IMR-90 (cell line): Measurements from ENCODE around the gene GRIA3. TPM values are rescaled to one million over a fixed set of nuclear protein-coding genes. Genes with fewer than 3 reads are reported as not detected.

Experiments used
- ATAC-seq: fragments of 200-7000 bp; cut with Tn5 transposase; 2 replicates; pipeline ENCODE4 v1.9.1; 2020; ENCODE audit warnings: low read depth, mild to moderate bottlenecking, moderate library complexity
- BruUV-seq: library from RNA; stranded (reverse); fragments of 400-500 nt; replicated peaks from 2 replicates; lab custom pipeline; 2021; lab: Mats Ljungman, UMichigan
- CTCF ChIA-PET: fragments of 300-600 bp; formaldehyde crosslinking; extraction: SDS; loops from one replicate; lab custom pipeline; 2021; ENCODE audit warnings: antibody characterized with exemption; lab: Yijun Ruan, JAX
- POLR2A ChIA-PET: fragments of 300-600 bp; sonication (Branson Sonifier 250); formaldehyde crosslinking; loops from one replicate; lab custom pipeline; 2022; ENCODE audit warnings: antibody characterized with exemption; ENCODE audit not compliant: unreplicated experiment; lab: Charles Lee
- DNase-seq: peaks from one replicate; pipeline ENCODE4 v3.0.0; 2013
- H2AFZ ChIP-seq: replicated peaks from 2 replicates; pipeline ENCODE3; 2013; ENCODE audit warnings: low read length, mild to moderate bottlenecking; ENCODE audit not compliant: poor library complexity
- H2AK5ac ChIP-seq: 2 replicates; pipeline ENCODE4 v1.6.1; 2013; ENCODE audit warnings: low read depth, low read length, inconsistent platforms
- H2AK9ac ChIP-seq: replicated peaks from 2 replicates; pipeline ENCODE3; 2013; ENCODE audit warnings: mild to moderate bottlenecking, low read depth, low read length, moderate library complexity; ENCODE audit not compliant: poor library complexity
- H2BK120ac ChIP-seq: 2 replicates; pipeline ENCODE4 v1.6.1; 2013; ENCODE audit warnings: low read depth, low read length, inconsistent platforms
- H2BK15ac ChIP-seq: 3 replicates; pipeline ENCODE4 v1.6.1; 2013; ENCODE audit warnings: low read depth, low read length, inconsistent platforms
- H2BK20ac ChIP-seq: 2 replicates; pipeline ENCODE4 v1.6.1; 2013; ENCODE audit warnings: low read depth, mild to moderate bottlenecking, inconsistent platforms, low read length, moderate library complexity
- H2BK5ac ChIP-seq: 2 replicates; pipeline ENCODE4 v1.6.1; 2013; ENCODE audit warnings: mild to moderate bottlenecking, low read depth, low read length, inconsistent platforms; ENCODE audit not compliant: poor library complexity, severe bottlenecking
- H3K14ac ChIP-seq: replicated peaks from 2 replicates; pipeline ENCODE4 v1.6.1; 2013; ENCODE audit warnings: low read depth, low read length, inconsistent platforms
- H3K18ac ChIP-seq: 2 replicates; pipeline ENCODE4 v1.6.1; 2013; ENCODE audit warnings: low read depth, low read length, control low read depth
- H3K23ac ChIP-seq: 2 replicates; pipeline ENCODE4 v1.6.1; 2013; ENCODE audit warnings: low read depth, low read length, inconsistent platforms
- H3K27ac ChIP-seq: 2 replicates; pipeline ENCODE4 v1.5.1; 2013; ENCODE audit warnings: mild to moderate bottlenecking, control low read depth, low read length; ENCODE audit not compliant: insufficient read depth
- H3K27me3 ChIP-seq: 2 replicates; pipeline ENCODE4 v1.6.1; 2013; ENCODE audit warnings: low read length; ENCODE audit not compliant: control insufficient read depth, insufficient read depth
- H3K36me3 ChIP-seq: 2 replicates; pipeline ENCODE4 v1.6.1; 2013; ENCODE audit warnings: low read length, mixed read lengths; ENCODE audit not compliant: control insufficient read depth, insufficient read depth
- H3K4ac ChIP-seq: 2 replicates; pipeline ENCODE4 v1.6.1; 2013; ENCODE audit warnings: low read depth, low read length, inconsistent platforms
- H3K4me1 ChIP-seq: 2 replicates; pipeline ENCODE4 v1.6.1; 2013; ENCODE audit warnings: low read length, mixed read lengths; ENCODE audit not compliant: control insufficient read depth, insufficient read depth
- H3K4me2 ChIP-seq: 2 replicates; pipeline ENCODE4 v1.6.1; 2013; ENCODE audit warnings: low read depth, mild to moderate bottlenecking, control low read depth, low read length, moderate library complexity
- H3K4me3 ChIP-seq: 2 replicates; pipeline ENCODE4 v1.5.1; 2013; ENCODE audit warnings: low read depth, mild to moderate bottlenecking, control low read depth, low read length, moderate library complexity; ENCODE audit not compliant: insufficient read depth
- H3K56ac ChIP-seq: 2 replicates; pipeline ENCODE4 v1.6.1; 2013; ENCODE audit warnings: low read length, inconsistent platforms; ENCODE audit not compliant: insufficient read depth; ENCODE audit errors: extremely low read depth
- H3K79me1 ChIP-seq, 2 experiments: 2 replicates each; pipeline ENCODE4 v1.6.1; 2013; ENCODE audit warnings: low read length in 2 of 2, inconsistent platforms in 1 of 2, low read depth in 1 of 2
- H3K9ac ChIP-seq: 2 replicates; pipeline ENCODE4 v1.6.1; 2013; ENCODE audit warnings: low read depth, low read length, control low read depth
- H3K9me1 ChIP-seq: 2 replicates; pipeline ENCODE4 v1.6.1; 2013; ENCODE audit warnings: low read length, inconsistent platforms; ENCODE audit not compliant: insufficient read depth
- H3K9me3 ChIP-seq: 2 replicates; pipeline ENCODE4 v1.6.1; 2013; ENCODE audit warnings: low read length; ENCODE audit not compliant: control insufficient read depth, insufficient read depth
- H4K20me1 ChIP-seq: 2 replicates; pipeline ENCODE4 v1.6.1; 2013; ENCODE audit warnings: low read length, inconsistent platforms; ENCODE audit not compliant: insufficient read depth
- H4K5ac ChIP-seq: 2 replicates; pipeline ENCODE4 v1.6.1; 2013; ENCODE audit warnings: mild to moderate bottlenecking, low read depth, low read length, control low read depth
- H4K8ac ChIP-seq, 2 experiments: 2 replicates each; pipeline ENCODE4 v1.6.1; 2013; ENCODE audit warnings: low read depth in 2 of 2, low read length in 2 of 2, control low read depth in 1 of 2, inconsistent platforms in 1 of 2
- H4K91ac ChIP-seq: 2 replicates; pipeline ENCODE4 v1.6.1; 2013; ENCODE audit warnings: low read depth, low read length, inconsistent platforms; ENCODE audit not compliant: insufficient read depth
- BHLHE40 ChIP-seq: fragments of 150-350 bp; IDR thresholded peaks from 2 replicates; pipeline ENCODE4 v1.6.1; 2016; ENCODE audit warnings: mild to moderate bottlenecking, low read depth, low read length
- CEBPB ChIP-seq: IDR thresholded peaks from 2 replicates; pipeline ENCODE4 v1.6.1; 2012; ENCODE audit warnings: low read depth, low read length, improper control_type of control experiment
- CHD1 ChIP-seq: IDR thresholded peaks from 2 replicates; pipeline ENCODE4 v1.6.1; 2012; ENCODE audit warnings: low read depth, low read length, improper control_type of control experiment
- CTCF ChIP-seq: conservative IDR thresholded peaks from 2 replicates; pipeline ENCODE4 v1.5.1; 2012; ENCODE audit warnings: mild to moderate bottlenecking, low read depth, low read length, improper control_type of control experiment
- ELK1 ChIP-seq: fragments of 150-350 bp; IDR thresholded peaks from 2 replicates; pipeline ENCODE4 v1.6.1; 2016; ENCODE audit warnings: low read depth, mild to moderate bottlenecking, low read length, moderate library complexity, borderline replicate concordance
- FOS ChIP-seq: fragments of 150-350 bp; IDR thresholded peaks from 2 replicates; pipeline ENCODE4 v1.6.1; 2016; ENCODE audit warnings: low read depth, low read length
- MAFK ChIP-seq: IDR thresholded peaks from 2 replicates; pipeline ENCODE4 v1.6.1; 2012; ENCODE audit warnings: low read depth, low read length, improper control_type of control experiment
- MAZ ChIP-seq: IDR thresholded peaks from 2 replicates; pipeline ENCODE4 v1.6.1; 2012; ENCODE audit warnings: low read depth, mild to moderate bottlenecking, low read length, improper control_type of control experiment, moderate library complexity, borderline replicate concordance
- MXI1 ChIP-seq: IDR thresholded peaks from 2 replicates; pipeline ENCODE4 v1.6.1; 2012; ENCODE audit warnings: low read depth, mild to moderate bottlenecking, low read length, moderate library complexity, borderline replicate concordance
- NFE2L2 ChIP-seq: fragments of 150-350 bp; IDR thresholded peaks from 2 replicates; pipeline ENCODE4 v1.6.1; 2016; ENCODE audit warnings: low read depth, mild to moderate bottlenecking, low read length
- POLR2A ChIP-seq: IDR thresholded peaks from 2 replicates; pipeline ENCODE4 v1.6.1; 2012; ENCODE audit warnings: mild to moderate bottlenecking, low read depth, low read length
- RAD21 ChIP-seq: IDR thresholded peaks from 2 replicates; pipeline ENCODE4 v1.6.1; 2012; ENCODE audit warnings: low read length, improper control_type of control experiment
- RCOR1 ChIP-seq: IDR thresholded peaks from 2 replicates; pipeline ENCODE4 v1.6.1; 2012; ENCODE audit warnings: mild to moderate bottlenecking, low read length, improper control_type of control experiment; ENCODE audit not compliant: insufficient replicate concordance
- RFX5 ChIP-seq: IDR thresholded peaks from 2 replicates; pipeline ENCODE4 v1.8.0; 2012; ENCODE audit warnings: low read depth, mild to moderate bottlenecking, low read length, moderate library complexity
- SMC3 ChIP-seq: fragments of 150-350 bp; IDR thresholded peaks from 2 replicates; pipeline ENCODE4 v1.6.1; 2016; ENCODE audit warnings: low read depth, mild to moderate bottlenecking, antibody characterized with exemption, low read length, moderate library complexity
- USF2 ChIP-seq: fragments of 150-350 bp; IDR thresholded peaks from 2 replicates; pipeline ENCODE4 v1.6.1; 2017; ENCODE audit warnings: mild to moderate bottlenecking, antibody characterized with exemption, low read length, low read depth
- WGBS, 2 experiments: methylation state at CpG; one replicate each; pipeline versions ENCODE4 v1.1.5 to v1.1.7; 2013; ENCODE audit warnings: missing lambda C conversion rate in 2 of 2; ENCODE audit not compliant: insufficient read length in 1 of 2; ENCODE audit errors: extremely low coverage in 2 of 2; 5-methylcytosine and 5-hydroxymethylcytosine counted together
- dilution Hi-C: fragments of 300-500 bp; cut with HindIII; formaldehyde crosslinking; loops from one replicate; pipeline ENCODE4 v1.14.3; 2018; ENCODE audit warnings: low sequenced_read_pairs; ENCODE audit not compliant: unreplicated experiment
- in situ Hi-C: fragments of 300-500 bp; cut with MboI; formaldehyde crosslinking; loops from 3 replicates; pipeline ENCODE4 v1.14.3; 2019; ENCODE audit warnings: low sequenced_read_pairs, inconsistent platforms, mixed read lengths
- intact Hi-C: fragments of 100-400 bp; cut with micrococcal nuclease; formaldehyde crosslinking; loops from 2 replicates; pipeline ENCODE4 v1.10.0; 2022
- polyA plus RNA-seq, 3 experiments: library from polyadenylated mRNA; depleted of rRNA; stranded (reverse); fragments of >200 nt; gene quantifications; 2 replicates each; pipeline ENCODE4 v1.2.3, GENCODE V29; 2012; ENCODE audit warnings: low replicate concordance in 1 of 3
- total RNA-seq: library from RNA; depleted of rRNA; stranded (reverse); fragments of >200 nt; gene quantifications from 2 replicates; pipeline ENCODE4 v1.2.3, GENCODE V29; 2012

Gene GRIA3
- total and polyA plus RNA-seq, 2 of the 4 experiments (the other 2 are of a cell fraction): not detected

GRCh38 chrX:123138473-123138872, 45.6 kb upstream of the GRIA3 start:
- no peaks in the 10 kb centered on the region for H4K20me1 ChIP-seq
- H3K4ac ChIP-seq: no peak overlapping the region
- in situ Hi-C loops (no loop called here), dilution Hi-C loops (no loop called here), intact Hi-C loops (no loop called here)
- ATAC-seq (no peak), DNase-seq (no peak)
- CTCF ChIA-PET: no interaction called here
- H3K27me3 ChIP-seq: no peaks in the 10 kb centered on the region
- no peak overlapping the region for H4K5ac ChIP-seq
- no peaks in the 10 kb centered on the region for H3K79me1 ChIP-seq
- no peak overlapping the region for H4K91ac ChIP-seq
- no peaks in the 10 kb centered on the region for H3K9me1 ChIP-seq
- H4K8ac ChIP-seq: no peak overlapping the region
- H2BK15ac ChIP-seq: no peak overlapping the region
- no peak overlapping the region for H2BK120ac ChIP-seq
- H2BK20ac ChIP-seq: no peak overlapping the region
- H3K23ac ChIP-seq: no peak overlapping the region
- no peak overlapping the region for H2AK5ac ChIP-seq
- WGBS, 2 experiments: no CpG with 5 or more reads among the region's 1 CpG
- no peak overlapping the region for H3K4me2 ChIP-seq
- POLR2A ChIA-PET: no interaction called here
- no peaks in the 10 kb centered on the region for H3K9me3 ChIP-seq
- H2BK5ac ChIP-seq: no peak overlapping the region
- TF ChIP-seq POLR2A: no peak
- TF ChIP-seq SMC3: no peak
- TF ChIP-seq FOS: no peak
- TF ChIP-seq USF2: no peak
- no peak for TF ChIP-seq RFX5
- no peak for TF ChIP-seq ELK1
- no peak for TF ChIP-seq CHD1
- no peak for TF ChIP-seq CEBPB
- TF ChIP-seq CTCF: no peak
- TF ChIP-seq NFE2L2: no peak
- no peak for TF ChIP-seq MAFK
- TF ChIP-seq MAZ: no peak
- no peak for TF ChIP-seq BHLHE40
- TF ChIP-seq RAD21: no peak
- no peak for TF ChIP-seq MXI1
- TF ChIP-seq RCOR1: no peak
- no peaks in the 10 kb centered on the region for H3K36me3 ChIP-seq
- H3K27ac ChIP-seq: no peak overlapping the region
- no peaks in the 10 kb centered on the region for H3K4me1 ChIP-seq
- H2AK9ac ChIP-seq: no peak overlapping the region
- no peak overlapping the region for H2AFZ ChIP-seq
- no TSS peak for BruUV-seq
- no peak overlapping the region for H3K9ac ChIP-seq
- H3K18ac ChIP-seq: no peak overlapping the region
- H3K56ac ChIP-seq: no peak overlapping the region
- H3K14ac ChIP-seq: no peak overlapping the region
- H3K4me3 ChIP-seq: no peak overlapping the region
